Calu3 (cell line): ENCODE measurements around the gene LOXL4. TPM values are rescaled to one million over a fixed set of nuclear protein-coding genes. Genes with fewer than 3 reads are reported as not detected.

Source experiments
- BruUV-seq: library from RNA; stranded (reverse); fragments of 400-500 nt; replicated peaks from 2 replicates; lab custom pipeline; 2021; lab: Mats Ljungman, UMichigan
- CTCF ChIA-PET: fragments of 300-600 bp; sonication (Branson Sonifier 250); formaldehyde crosslinking; loops from one replicate; lab custom pipeline; 2022; ENCODE audit warnings: antibody characterized with exemption; lab: Charles Lee
- DNase-seq: peaks from one replicate; pipeline ENCODE4 v3.0.0; 2022
- H3K27ac Mint-ChIP-seq: one replicate; pipeline ENCODE4 v1.8.0; 2022; ENCODE audit warnings: mixed read lengths; ENCODE audit not compliant: unreplicated experiment
- H3K27me3 Mint-ChIP-seq: one replicate; pipeline ENCODE4 v1.8.0; 2022; ENCODE audit warnings: mixed read lengths; ENCODE audit not compliant: unreplicated experiment
- H3K36me3 Mint-ChIP-seq: one replicate; pipeline ENCODE4 v1.8.0; 2022; ENCODE audit warnings: mild to moderate bottlenecking, moderate library complexity, mixed read lengths; ENCODE audit not compliant: insufficient read depth, unreplicated experiment
- H3K4me1 Mint-ChIP-seq: one replicate; pipeline ENCODE4 v1.8.0; 2022; ENCODE audit warnings: mild to moderate bottlenecking, low read depth, mixed read lengths; ENCODE audit not compliant: unreplicated experiment
- H3K4me3 Mint-ChIP-seq: one replicate; pipeline ENCODE4 v1.8.0; 2022; ENCODE audit warnings: mild to moderate bottlenecking, low read depth, moderate library complexity, mixed read lengths; ENCODE audit not compliant: unreplicated experiment
- H3K9me3 Mint-ChIP-seq: one replicate; pipeline ENCODE4 v1.8.0; 2022; ENCODE audit warnings: low read depth, mixed read lengths; ENCODE audit not compliant: unreplicated experiment
- CTCF ChIP-seq: fragments of 200-600 bp; IDR thresholded peaks from one replicate; pipeline ENCODE4 v1.8.0; 2022; ENCODE audit warnings: antibody characterized with exemption; ENCODE audit not compliant: unreplicated experiment
- intact Hi-C: fragments of 100-400 bp; cut with micrococcal nuclease; formaldehyde crosslinking; loops from one replicate; pipeline ENCODE4 v1.10.0; 2022; ENCODE audit not compliant: unreplicated experiment
- total RNA-seq: library from RNA; stranded (reverse); gene quantifications from 2 replicates; pipeline ENCODE4 v1.2.3, GENCODE V29; 2022

The LOXL4 gene
- total RNA-seq, 1 experiment from 2014 or later: 2.2 TPM

GRCh38 chr10:98274562-98274961 lies 6.6 kb upstream of the LOXL4 start:
- no peak for DNase-seq
- no peak for TF ChIP-seq CTCF
- Mint-ChIP-seq H3K27me3 (no peaks in the 10 kb centered on the region), H3K27ac (no peak overlapping the region), H3K4me3 (no peak overlapping the region), H3K36me3 (peaks cover 8% of the 10 kb centered on the region), H3K9me3 (peaks cover 3% of the 10 kb centered on the region), H3K4me1 (peaks cover 34% of the 10 kb centered on the region)
- no TSS peak for BruUV-seq
- CTCF ChIA-PET: no interaction called here
- intact Hi-C loops: no loop called here

- no TSS peak for BruUV-seq
- Mint-ChIP-seq H3K9me3 (peaks cover 3% of the 10 kb centered on the region), H3K27ac (no peak overlapping the region), H3K27me3 (no peaks in the 10 kb centered on the region), H3K36me3 (peaks cover 20% of the 10 kb centered on the region), H3K4me3 (no peak overlapping the region), H3K4me1 (peaks cover 44% of the 10 kb centered on the region)
- intact Hi-C loops: no loop called here
- CTCF ChIA-PET: interaction anchor here (0.6 kb wide), 1 partner anchor 232 kb away, joined by 3 read pairs; no protein-coding TSS in a partner anchor
- no peak for TF ChIP-seq CTCF
- DNase-seq: no peak
Measured at GRCh38 chr10:98273057-98273850, 5.3 kb upstream of the LOXL4 start.

- Mint-ChIP-seq H3K27ac (no peak overlapping the region), H3K9me3 (peaks cover 3% of the 10 kb centered on the region)
- BruUV-seq: no TSS peak
Measured at GRCh38 chr10:98272656-98273055, 4.7 kb upstream of the LOXL4 start.

DNA sequence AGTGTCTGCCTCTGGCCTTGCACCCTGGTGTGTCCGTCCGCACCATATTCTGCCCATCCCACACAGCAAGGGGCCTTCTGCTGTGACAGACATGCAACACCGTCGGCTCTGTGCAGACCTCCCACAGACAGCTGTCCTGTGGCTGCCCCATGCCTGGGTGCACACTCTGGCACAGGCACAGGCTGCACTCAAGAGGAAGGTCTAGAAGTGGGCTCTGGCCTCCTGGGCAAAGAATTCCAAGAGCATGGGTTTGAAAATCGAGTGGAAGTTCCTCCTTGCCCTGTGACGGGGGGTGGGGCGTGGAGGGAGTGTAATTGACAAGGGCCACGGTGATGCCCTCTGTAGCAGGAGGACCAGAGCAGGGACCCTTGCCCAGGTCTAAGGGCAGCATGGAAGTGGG lies 4.3 kb upstream of the LOXL4 start:
- BruUV-seq: no TSS peak
- no peak overlapping the region for H3K27ac Mint-ChIP-seq
- TF ChIP-seq CTCF: no peak
- peaks cover 20% of the 10 kb centered on the region for H3K36me3 Mint-ChIP-seq
- DNase-seq: no peak
- peaks cover 3% of the 10 kb centered on the region for H3K9me3 Mint-ChIP-seq
- peaks cover 44% of the 10 kb centered on the region for H3K4me1 Mint-ChIP-seq
- CTCF ChIA-PET: interaction anchor here (0.6 to 0.8 kb wide), 2 partner anchors 37 to 231 kb away, joined by 3 read pairs; no protein-coding TSS in a partner anchor
- no peaks in the 10 kb centered on the region for H3K27me3 Mint-ChIP-seq
- no peak overlapping the region for H3K4me3 Mint-ChIP-seq
- intact Hi-C loops: no loop called here

More at GRCh38 chr10:98272656-98273055, 4.7 kb upstream of the LOXL4 start:
- no peak overlapping the region for H3K4me3 Mint-ChIP-seq
- no peaks in the 10 kb centered on the region for H3K27me3 Mint-ChIP-seq
- intact Hi-C loops: no loop called here
- TF ChIP-seq CTCF: no peak
- no peak for DNase-seq
- H3K36me3 Mint-ChIP-seq: peaks cover 20% of the 10 kb centered on the region
- CTCF ChIA-PET: interaction anchor here (0.6 kb wide), 1 partner anchor 231 kb away, joined by 3 read pairs; no protein-coding TSS in a partner anchor
- H3K4me1 Mint-ChIP-seq: peaks cover 44% of the 10 kb centered on the region
